ENCODE results near the gene KLKB1.
"Not testable (repeated sequence)": the region's sequence is repeated elsewhere in the genome, so short reads cannot be mapped to it uniquely, and the experiment has no call there.

Gene KLKB1

GRCh38 chr4:186264660-186265059 lies 37.4 kb downstream of the KLKB1 start:
- no peak for TF ChIP-seq CTCF (conservative IDR thresholded peaks at IDR 0.05; ENCODE audit: low read depth, low read length)
- DNase-seq (ENCODE audit: low read depth), result no peak
- no peak overlapping the region for H3K4me3 ChIP-seq (ENCODE audit: low read depth, low read length)

- H3K4me3 ChIP-seq (ENCODE audit: low read depth, low read length); DNase-seq (ENCODE audit: low read depth): not testable (repeated sequence)
Observed at GRCh38 chr4:186265250-186265649, 37.9 kb downstream of the KLKB1 start.

GRCh38 chr4:186265683-186266652 lies 38.7 kb downstream of the KLKB1 start, which contains the start of gene F11:
F11 (plus strand) TSS chr4:186266189; CDS start chr4:186267137, 948 bp downstream.
- DNase-seq (ENCODE audit: low read depth), result no peak
- H3K4me3 ChIP-seq (ENCODE audit: low read depth, low read length), result no peak within 1 kb of the TSS
- TF ChIP-seq CTCF (conservative IDR thresholded peaks at IDR 0.05; ENCODE audit: low read depth, low read length), result no peak

GRCh38 chr4:186266729-186267456 lies 39.6 kb downstream of the KLKB1 start:
- no peak for TF ChIP-seq CTCF (conservative IDR thresholded peaks at IDR 0.05; ENCODE audit: low read depth, low read length)
- no peak overlapping the region for H3K4me3 ChIP-seq (ENCODE audit: low read depth, low read length)

GRCh38 chr4:186271081-186271678 lies 43.9 kb downstream of the KLKB1 start:
- TF ChIP-seq CTCF (conservative IDR thresholded peaks at IDR 0.05; ENCODE audit: low read depth, low read length), result no peak
- DNase-seq (ENCODE audit: low read depth), result no peak
- no peak overlapping the region for H3K4me3 ChIP-seq (ENCODE audit: low read depth, low read length)

More at GRCh38 chr4:186266729-186267456, 39.6 kb downstream of the KLKB1 start:
- DNase-seq (ENCODE audit: low read depth), result peak; percentile 39

GRCh38 chr4:186272699-186273391 lies 45.5 kb downstream of the KLKB1 start:
- no peak overlapping the region for H3K4me3 ChIP-seq (ENCODE audit: low read depth, low read length)
- no peak for TF ChIP-seq CTCF (conservative IDR thresholded peaks at IDR 0.05; ENCODE audit: low read depth, low read length)
- peak; percentile 33 for DNase-seq (ENCODE audit: low read depth)

GRCh38 chr4:186273392-186273789 lies 46.1 kb downstream of the KLKB1 start:
- H3K4me3 ChIP-seq (ENCODE audit: low read depth, low read length); DNase-seq (ENCODE audit: low read depth): not testable (repeated sequence)
